ENCODE data around the gene CHRNA7. TPM values are rescaled to one million over a fixed set of nuclear protein-coding genes. Genes with fewer than 3 reads are reported as not detected.

Gene CHRNA7
- polyA plus RNA-seq, 1 donor = 15.8 TPM

DNA sequence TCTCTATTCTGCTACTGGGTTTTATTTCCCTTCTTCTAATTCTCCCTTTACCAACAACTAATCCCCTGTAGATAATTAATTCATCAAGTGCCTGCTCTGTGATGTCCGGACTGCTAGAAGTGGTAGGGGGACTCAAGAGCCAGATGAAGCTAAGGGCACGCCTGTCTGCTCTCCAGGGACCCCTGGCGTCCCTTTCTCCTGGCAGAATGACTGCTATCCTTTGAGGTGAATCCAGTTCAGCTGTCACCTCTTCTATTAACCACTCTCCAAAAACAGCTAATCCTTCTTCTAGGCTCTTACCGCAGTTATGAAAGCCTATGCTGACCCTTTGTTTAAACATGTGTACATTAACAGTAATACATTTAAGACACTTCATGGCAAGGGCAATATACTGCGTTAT, 1.4 kb upstream of the CHRNA7 start:
- Histone ChIP-seq H3K27me3 (ENCODE audit: control insufficient read depth, insufficient read depth, low read length) (peaks cover 13% of the 10 kb centered on the region), H3K4me3 (ENCODE audit: low read length) (peak overlapping the region; percentile 66), H3K36me3 (ENCODE audit: control insufficient read depth, insufficient read depth, low read length) (no peaks in the 10 kb centered on the region), H3K4me1 (ENCODE audit: control insufficient read depth, insufficient read depth, low read length) (peaks cover 18% of the 10 kb centered on the region), H3K9me3 (ENCODE audit: control insufficient read depth, low read depth, low read length) (no peaks in the 10 kb centered on the region), H3K27ac (ENCODE audit: low read length) (no peak overlapping the region)
- no peak for DNase-seq
- WGBS (ENCODE audit: insufficient coverage, low lambda C conversion rate) = 0% methylated on average over 1 of the region's 5 CpGs

GRCh38 chr15:32029409-32029861, 880 bp upstream of the CHRNA7 start:
- no CpG with 5 or more reads among the region's 16 CpGs for WGBS (ENCODE audit: insufficient coverage, low lambda C conversion rate)
- H3K27me3 ChIP-seq (ENCODE audit: control insufficient read depth, insufficient read depth, low read length) = peaks cover 13% of the 10 kb centered on the region
- H3K4me1 ChIP-seq (ENCODE audit: control insufficient read depth, insufficient read depth, low read length) = peaks cover 18% of the 10 kb centered on the region
- H3K9me3 ChIP-seq (ENCODE audit: control insufficient read depth, low read depth, low read length) = no peaks in the 10 kb centered on the region
- no peak overlapping the region for H3K27ac ChIP-seq (ENCODE audit: low read length)
- H3K4me3 ChIP-seq (ENCODE audit: low read length) = peak overlapping the region; percentile 66
- DNase-seq = peak in 1 of 2 donors; percentile 57
- no peaks in the 10 kb centered on the region for H3K36me3 ChIP-seq (ENCODE audit: control insufficient read depth, insufficient read depth, low read length)

GRCh38 chr15:32030795-32031194, 480 bp downstream of the CHRNA7 start:
- Histone ChIP-seq H3K27me3 (ENCODE audit: control insufficient read depth, insufficient read depth, low read length) (peaks cover 13% of the 10 kb centered on the region), H3K27ac (ENCODE audit: low read length) (no peak overlapping the region), H3K4me1 (ENCODE audit: control insufficient read depth, insufficient read depth, low read length) (peaks cover 18% of the 10 kb centered on the region), H3K4me3 (ENCODE audit: low read length) (peak overlapping the region; percentile 55), H3K36me3 (ENCODE audit: control insufficient read depth, insufficient read depth, low read length) (no peaks in the 10 kb centered on the region), H3K9me3 (ENCODE audit: control insufficient read depth, low read depth, low read length) (no peaks in the 10 kb centered on the region)
- DNase-seq = peak in 1 of 2 donors; percentile 52
- WGBS (ENCODE audit: insufficient coverage, low lambda C conversion rate) = no CpG with 5 or more reads among the region's 21 CpGs

DNA sequence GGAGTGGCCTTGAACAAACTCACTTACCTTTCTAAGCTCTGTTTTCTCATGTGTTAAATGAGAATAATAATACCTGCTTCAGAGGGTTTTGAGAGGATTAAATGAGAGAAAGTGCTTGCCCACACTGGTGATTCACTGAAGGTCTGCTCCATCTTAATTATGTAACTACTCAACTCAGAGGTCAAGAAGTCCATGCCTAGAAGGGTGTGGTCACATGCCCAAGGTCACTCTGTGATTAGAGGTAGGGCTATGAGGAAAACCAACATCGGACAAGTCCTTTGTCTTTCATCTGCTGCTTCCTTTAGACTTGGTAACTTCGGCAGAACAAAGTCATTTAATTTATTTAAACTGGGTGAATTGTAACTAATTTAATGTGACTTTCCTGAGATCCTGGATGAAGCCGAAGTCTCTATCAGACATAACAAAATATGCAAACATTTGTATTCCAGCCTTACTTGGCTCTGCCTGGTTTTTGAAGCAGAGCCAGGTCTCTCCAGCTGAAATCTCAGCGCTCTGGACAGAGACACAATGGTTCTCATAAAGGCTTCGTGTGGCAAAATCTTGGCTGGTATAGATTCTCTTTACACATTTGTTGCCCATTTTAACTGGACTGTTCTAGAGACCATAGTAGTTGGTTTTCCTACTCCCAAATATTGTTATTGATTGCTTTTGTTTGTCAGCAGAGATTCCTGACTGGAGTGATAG, 3.0 kb downstream of the CHRNA7 start:
- DNase-seq = peak in 1 of 2 donors; percentile 62
- H3K27me3 ChIP-seq (ENCODE audit: control insufficient read depth, insufficient read depth, low read length) = peaks cover 9% of the 10 kb centered on the region
- H3K4me3 ChIP-seq (ENCODE audit: low read length) = no peak overlapping the region
- H3K9me3 ChIP-seq (ENCODE audit: control insufficient read depth, low read depth, low read length) = no peaks in the 10 kb centered on the region
- H3K4me1 ChIP-seq (ENCODE audit: control insufficient read depth, insufficient read depth, low read length) = peaks cover 25% of the 10 kb centered on the region
- H3K36me3 ChIP-seq (ENCODE audit: control insufficient read depth, insufficient read depth, low read length) = no peaks in the 10 kb centered on the region
- peak overlapping the region; percentile 7 for H3K27ac ChIP-seq (ENCODE audit: low read length)
- no CpG with 5 or more reads among the region's 5 CpGs for WGBS (ENCODE audit: insufficient coverage, low lambda C conversion rate)

DNA sequence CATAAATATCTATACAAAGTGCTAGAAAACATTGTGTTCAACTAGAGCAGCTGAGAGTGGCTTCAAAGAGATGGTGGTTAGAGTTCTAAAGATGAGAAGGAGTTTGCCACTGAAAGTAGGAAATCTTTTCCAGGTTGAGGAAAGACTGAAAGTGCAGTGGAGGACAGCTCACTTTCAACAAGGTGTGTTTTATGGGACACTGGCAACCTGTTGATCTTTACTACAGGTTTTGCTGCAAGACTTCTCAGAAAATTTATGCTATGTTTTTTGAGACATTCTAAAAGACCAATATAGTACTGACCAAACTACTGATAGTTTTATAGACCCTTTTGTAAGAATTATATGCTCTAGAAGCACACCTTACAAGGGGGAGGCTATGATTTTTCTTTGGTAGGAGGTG, 3.8 kb downstream of the CHRNA7 start:
- Histone ChIP-seq H3K27ac (ENCODE audit: low read length) (no peak overlapping the region), H3K9me3 (ENCODE audit: control insufficient read depth, low read depth, low read length) (no peaks in the 10 kb centered on the region), H3K27me3 (ENCODE audit: control insufficient read depth, insufficient read depth, low read length) (peaks cover under 1% of the 10 kb centered on the region), H3K36me3 (ENCODE audit: control insufficient read depth, insufficient read depth, low read length) (no peaks in the 10 kb centered on the region), H3K4me3 (ENCODE audit: low read length) (no peak overlapping the region), H3K4me1 (ENCODE audit: control insufficient read depth, insufficient read depth, low read length) (peaks cover 21% of the 10 kb centered on the region)
- DNase-seq = no peak

GRCh38 chr15:32035285-32035684, 5.0 kb downstream of the CHRNA7 start:
- Histone ChIP-seq H3K27ac (ENCODE audit: low read length) (no peak overlapping the region), H3K36me3 (ENCODE audit: control insufficient read depth, insufficient read depth, low read length) (no peaks in the 10 kb centered on the region), H3K9me3 (ENCODE audit: control insufficient read depth, low read depth, low read length) (no peaks in the 10 kb centered on the region), H3K4me3 (ENCODE audit: low read length) (no peak overlapping the region), H3K27me3 (ENCODE audit: control insufficient read depth, insufficient read depth, low read length) (no peaks in the 10 kb centered on the region), H3K4me1 (ENCODE audit: control insufficient read depth, insufficient read depth, low read length) (peaks cover 19% of the 10 kb centered on the region)
- no peak for DNase-seq
- WGBS (ENCODE audit: insufficient coverage, low lambda C conversion rate) = no CpG with 5 or more reads among the region's 2 CpGs

GRCh38 chr15:32036971-32037370, 6.7 kb downstream of the CHRNA7 start:
- 17% methylated on average over 1 of the region's 2 CpGs for WGBS (ENCODE audit: insufficient coverage, low lambda C conversion rate)
- Histone ChIP-seq H3K27ac (ENCODE audit: low read length) (peak overlapping the region; percentile 46), H3K36me3 (ENCODE audit: control insufficient read depth, insufficient read depth, low read length) (no peaks in the 10 kb centered on the region), H3K9me3 (ENCODE audit: control insufficient read depth, low read depth, low read length) (no peaks in the 10 kb centered on the region), H3K4me3 (ENCODE audit: low read length) (no peak overlapping the region), H3K27me3 (ENCODE audit: control insufficient read depth, insufficient read depth, low read length) (no peaks in the 10 kb centered on the region), H3K4me1 (ENCODE audit: control insufficient read depth, insufficient read depth, low read length) (peaks cover 23% of the 10 kb centered on the region)
- DNase-seq = peak; percentile 49 to 80

DNA sequence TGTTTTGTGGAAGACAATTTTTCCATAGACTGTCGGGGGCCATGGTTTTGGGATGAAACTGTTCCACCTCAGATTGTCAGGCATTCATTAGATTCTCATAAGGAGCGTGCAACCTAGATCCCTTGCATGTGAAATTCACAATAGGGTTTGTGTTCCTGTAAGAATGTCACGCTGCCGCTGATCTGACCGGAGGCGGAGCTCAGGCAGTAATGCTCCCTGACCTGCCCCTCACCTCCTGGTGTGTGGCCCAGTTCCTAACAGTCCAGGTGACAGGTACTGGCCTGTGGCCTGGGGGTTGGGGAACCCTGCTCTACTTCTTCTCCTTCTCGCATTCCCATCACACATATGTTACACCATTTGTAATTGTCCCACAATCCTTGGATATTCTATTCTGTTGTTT, 11.0 kb downstream of the CHRNA7 start:
- no peak for DNase-seq
- H3K36me3 ChIP-seq (ENCODE audit: control insufficient read depth, insufficient read depth, low read length) = no peaks in the 10 kb centered on the region
- 80% methylated on average over 1 of the region's 7 CpGs for WGBS (ENCODE audit: insufficient coverage, low lambda C conversion rate)
- peak overlapping the region; percentile 72 for H3K27ac ChIP-seq (ENCODE audit: low read length)
- H3K9me3 ChIP-seq (ENCODE audit: control insufficient read depth, low read depth, low read length) = peaks cover 3% of the 10 kb centered on the region
- no peak overlapping the region for H3K4me3 ChIP-seq (ENCODE audit: low read length)
- H3K27me3 ChIP-seq (ENCODE audit: control insufficient read depth, insufficient read depth, low read length) = no peaks in the 10 kb centered on the region
- H3K4me1 ChIP-seq (ENCODE audit: control insufficient read depth, insufficient read depth, low read length) = peaks cover 16% of the 10 kb centered on the region

DNA sequence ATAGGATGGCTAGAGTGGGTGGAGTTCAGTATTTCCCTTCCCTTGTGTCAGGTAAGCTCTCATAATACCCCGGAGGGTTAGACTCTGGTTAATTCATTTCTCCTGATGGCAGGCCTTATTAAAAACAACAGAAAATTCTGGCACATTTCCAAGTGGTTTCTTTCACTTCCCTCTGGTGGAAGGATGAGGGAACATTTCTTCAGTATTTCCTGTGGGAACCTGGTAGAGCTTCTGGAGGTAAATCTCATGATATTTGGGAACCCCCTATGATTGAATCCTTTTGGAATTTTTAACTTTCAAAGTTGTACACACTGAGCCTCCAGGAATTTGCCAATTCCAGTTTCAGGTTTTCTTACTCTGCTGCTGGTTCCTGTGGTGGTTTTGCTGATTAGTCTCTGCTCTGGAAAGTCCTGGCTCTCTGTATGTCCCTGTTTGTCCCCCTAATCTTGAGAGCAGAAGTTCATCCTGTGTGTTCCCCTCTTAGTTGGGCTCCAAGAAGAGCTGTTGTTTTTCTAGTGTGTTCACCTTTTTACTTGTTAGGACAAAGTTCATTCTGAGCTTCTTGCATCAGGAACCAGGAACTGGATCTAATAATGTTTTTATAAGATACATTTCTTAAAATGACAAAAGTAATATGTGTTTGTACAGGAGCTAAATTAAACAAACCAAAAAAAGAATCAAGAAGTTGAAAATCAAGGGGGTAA, 12.1 kb downstream of the CHRNA7 start:
- peaks cover 3% of the 10 kb centered on the region for H3K9me3 ChIP-seq (ENCODE audit: control insufficient read depth, low read depth, low read length)
- peaks cover 13% of the 10 kb centered on the region for H3K4me1 ChIP-seq (ENCODE audit: control insufficient read depth, insufficient read depth, low read length)
- DNase-seq = peak; percentile 51 to 77
- no CpG with 5 or more reads among the region's 1 CpG for WGBS (ENCODE audit: insufficient coverage, low lambda C conversion rate)
- peak overlapping the region; percentile 72 for H3K27ac ChIP-seq (ENCODE audit: low read length)
- no peak overlapping the region for H3K4me3 ChIP-seq (ENCODE audit: low read length)
- H3K27me3 ChIP-seq (ENCODE audit: control insufficient read depth, insufficient read depth, low read length) = no peaks in the 10 kb centered on the region
- H3K36me3 ChIP-seq (ENCODE audit: control insufficient read depth, insufficient read depth, low read length) = no peaks in the 10 kb centered on the region

- H3K27ac ChIP-seq (ENCODE audit: low read length) = peak overlapping the region; percentile 36
- H3K27me3 ChIP-seq (ENCODE audit: control insufficient read depth, insufficient read depth, low read length) = no peaks in the 10 kb centered on the region
- DNase-seq = peak; percentile 42 to 67
- WGBS (ENCODE audit: insufficient coverage, low lambda C conversion rate) = no CpG with 5 or more reads among the region's 5 CpGs
- H3K4me3 ChIP-seq (ENCODE audit: low read length) = no peak overlapping the region
- H3K36me3 ChIP-seq (ENCODE audit: control insufficient read depth, insufficient read depth, low read length) = no peaks in the 10 kb centered on the region
- peaks cover 4% of the 10 kb centered on the region for H3K9me3 ChIP-seq (ENCODE audit: control insufficient read depth, low read depth, low read length)
- peaks cover 2% of the 10 kb centered on the region for H3K4me1 ChIP-seq (ENCODE audit: control insufficient read depth, insufficient read depth, low read length)
These were observed 23.4 kb downstream of the CHRNA7 start for GRCh38 chr15:32053719-32054118.
